ENCODE measurements around the gene COG5. TPM values are rescaled to one million over a fixed set of nuclear protein-coding genes. Genes with fewer than 3 reads are reported as not detected.

COG5 gene
- total RNA-seq, 1 donor from 2014 or later: 52.0 TPM

- TF ChIP-seq, protein P1, sequence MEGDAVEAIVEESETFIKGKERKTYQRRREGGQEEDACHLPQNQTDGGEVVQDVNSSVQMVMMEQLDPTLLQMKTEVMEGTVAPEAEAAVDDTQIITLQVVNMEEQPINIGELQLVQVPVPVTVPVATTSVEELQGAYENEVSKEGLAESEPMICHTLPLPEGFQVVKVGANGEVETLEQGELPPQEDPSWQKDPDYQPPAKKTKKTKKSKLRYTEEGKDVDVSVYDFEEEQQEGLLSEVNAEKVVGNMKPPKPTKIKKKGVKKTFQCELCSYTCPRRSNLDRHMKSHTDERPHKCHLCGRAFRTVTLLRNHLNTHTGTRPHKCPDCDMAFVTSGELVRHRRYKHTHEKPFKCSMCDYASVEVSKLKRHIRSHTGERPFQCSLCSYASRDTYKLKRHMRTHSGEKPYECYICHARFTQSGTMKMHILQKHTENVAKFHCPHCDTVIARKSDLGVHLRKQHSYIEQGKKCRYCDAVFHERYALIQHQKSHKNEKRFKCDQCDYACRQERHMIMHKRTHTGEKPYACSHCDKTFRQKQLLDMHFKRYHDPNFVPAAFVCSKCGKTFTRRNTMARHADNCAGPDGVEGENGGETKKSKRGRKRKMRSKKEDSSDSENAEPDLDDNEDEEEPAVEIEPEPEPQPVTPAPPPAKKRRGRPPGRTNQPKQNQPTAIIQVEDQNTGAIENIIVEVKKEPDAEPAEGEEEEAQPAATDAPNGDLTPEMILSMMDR (IDR thresholded peaks at IDR 0.05; ENCODE audit: unreplicated experiment): no peak
- H3K27ac Mint-ChIP-seq: no peak within 1 kb of the TSS
- no peaks in the 10 kb centered on the region for H3K36me3 Mint-ChIP-seq
- H3K9me3 Mint-ChIP-seq: no peaks in the 10 kb centered on the region
- H3K4me3 Mint-ChIP-seq: no peak within 1 kb of the TSS
- no peaks in the 10 kb centered on the region for H3K27me3 Mint-ChIP-seq (ENCODE audit: low read depth)
- peaks cover 6% of the 10 kb centered on the region for H3K4me1 Mint-ChIP-seq
- DNase-seq (ENCODE audit: low spot score in 2 of 2, unreplicated experiment in 2 of 2): no peak
These were observed 93.8 kb downstream of the COG5 start, which contains the start of gene GPR22 for GRCh38 chr7:107469929-107470328. GPR22 (plus strand) TSS chr7:107470057; CDS start chr7:107474061, 4,004 bp downstream.

DNA sequence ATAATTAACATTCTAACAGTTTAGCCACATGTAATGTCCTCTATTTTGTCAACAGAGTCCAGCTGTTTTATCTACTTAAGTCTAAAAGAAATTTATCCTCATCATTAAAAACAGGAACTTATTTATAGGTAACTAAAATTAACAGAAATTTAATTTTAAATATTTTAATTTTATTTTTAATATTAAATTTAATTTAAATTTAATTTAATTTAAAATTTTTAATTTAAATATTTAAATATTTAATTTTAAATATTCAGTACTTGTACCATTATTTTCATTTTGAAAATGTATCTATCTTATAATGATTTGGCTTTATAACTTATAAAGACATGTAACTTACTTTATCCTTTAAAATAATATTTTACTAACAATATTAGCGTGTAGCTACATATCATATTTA is 94.9 kb downstream of the COG5 start:
- Mint-ChIP-seq H3K4me3 (no peak overlapping the region), H3K27me3 (ENCODE audit: low read depth) (no peaks in the 10 kb centered on the region), H3K9me3 (no peaks in the 10 kb centered on the region), H3K36me3 (no peaks in the 10 kb centered on the region), H3K4me1 (peaks cover 6% of the 10 kb centered on the region), H3K27ac (no peak overlapping the region)
- DNase-seq (ENCODE audit: low spot score in 2 of 2, unreplicated experiment in 2 of 2): no peak
- TF ChIP-seq, protein P1 (IDR thresholded peaks at IDR 0.05; ENCODE audit: unreplicated experiment): no peak

DNA sequence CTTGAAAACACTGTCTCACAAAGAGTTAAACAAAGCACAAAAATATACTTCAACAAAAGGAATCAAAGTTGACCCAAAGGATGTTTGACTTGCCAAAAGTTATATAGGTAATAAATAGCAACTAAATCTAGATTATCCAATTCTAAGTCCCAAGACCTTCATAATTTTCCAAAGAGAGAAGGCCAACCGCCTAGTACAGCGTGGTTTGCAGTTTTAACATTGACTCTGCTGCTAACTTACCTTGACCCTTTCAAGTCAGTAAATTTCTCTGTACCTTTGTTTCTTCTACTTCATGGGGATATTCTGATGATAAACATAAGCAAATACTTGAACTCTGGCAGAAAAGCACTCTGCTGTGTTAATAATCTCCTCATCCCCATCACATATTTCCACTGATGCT is 95.7 kb downstream of the COG5 start:
- Mint-ChIP-seq H3K27ac (no peak overlapping the region), H3K4me1 (peaks cover 6% of the 10 kb centered on the region), H3K4me3 (no peak overlapping the region), H3K27me3 (ENCODE audit: low read depth) (no peaks in the 10 kb centered on the region), H3K9me3 (no peaks in the 10 kb centered on the region), H3K36me3 (no peaks in the 10 kb centered on the region)
- TF ChIP-seq, protein P1 (IDR thresholded peaks at IDR 0.05; ENCODE audit: unreplicated experiment): no peak
- DNase-seq (ENCODE audit: low spot score in 2 of 2, unreplicated experiment in 2 of 2): no peak

- TF ChIP-seq, protein P1 (IDR thresholded peaks at IDR 0.05; ENCODE audit: unreplicated experiment): no peak
- H3K9me3 Mint-ChIP-seq: no peaks in the 10 kb centered on the region
These were observed 99.0 kb downstream of the COG5 start for GRCh38 chr7:107464666-107465226.

GRCh38 chr7:107463139-107464078 is 100.3 kb downstream of the COG5 start:
- TF ChIP-seq, protein P1 (IDR thresholded peaks at IDR 0.05; ENCODE audit: unreplicated experiment): peak; percentile 13
- H3K9me3 Mint-ChIP-seq: no peaks in the 10 kb centered on the region
- no peaks in the 10 kb centered on the region for H3K27me3 Mint-ChIP-seq (ENCODE audit: low read depth)
- DNase-seq (ENCODE audit: low spot score in 2 of 2, unreplicated experiment in 2 of 2): peak in 1 of 2 experiments; percentile 44
- no peaks in the 10 kb centered on the region for H3K4me1 Mint-ChIP-seq
- H3K36me3 Mint-ChIP-seq: peaks cover 3% of the 10 kb centered on the region
- H3K4me3 Mint-ChIP-seq: no peak overlapping the region
- H3K27ac Mint-ChIP-seq: no peak overlapping the region

More at GRCh38 chr7:107464666-107465226, 99.0 kb downstream of the COG5 start:
- no peaks in the 10 kb centered on the region for H3K36me3 Mint-ChIP-seq
- DNase-seq (ENCODE audit: low spot score in 2 of 2, unreplicated experiment in 2 of 2): no peak
- no peaks in the 10 kb centered on the region for H3K4me1 Mint-ChIP-seq
- no peaks in the 10 kb centered on the region for H3K27me3 Mint-ChIP-seq (ENCODE audit: low read depth)
- H3K27ac Mint-ChIP-seq: no peak overlapping the region
- H3K4me3 Mint-ChIP-seq: no peak overlapping the region
